Measurements from ENCODE around the gene ARHGEF39. TPM values are rescaled to one million over a fixed set of nuclear protein-coding genes. Genes with fewer than 3 reads are reported as not detected.

The ARHGEF39 gene
- polyA plus RNA-seq, 1 donor (not counting 4 experiments of a cell fraction or from before 2014, with no cell fraction given) = 2.4 TPM

DNA sequence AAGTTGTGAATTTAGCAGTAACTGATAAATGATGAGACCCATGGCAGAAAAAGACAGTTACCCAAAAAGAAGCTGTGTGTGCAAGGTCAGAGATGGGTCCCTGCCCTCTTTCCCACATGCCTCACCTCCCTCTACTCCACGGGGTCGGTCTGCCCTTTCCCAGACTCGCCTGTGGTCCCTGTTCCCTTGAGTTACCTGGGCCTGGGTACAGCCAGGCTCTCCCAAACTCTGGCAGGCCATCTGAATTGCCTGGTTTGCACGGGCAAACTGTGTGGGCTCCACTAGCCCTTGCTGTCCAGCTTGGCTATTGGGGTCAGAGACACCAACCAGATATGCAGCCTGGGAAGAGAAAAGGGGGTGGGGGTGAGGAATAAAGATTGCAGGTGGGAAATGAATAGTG is 43.2 kb upstream of the ARHGEF39 start:
- H3K4me2 ChIP-seq (ENCODE audit: control insufficient read depth, extremely low read depth, insufficient read depth, low read depth, low read length) = no peak overlapping the region
- H3K27ac ChIP-seq (ENCODE audit: control insufficient read depth, insufficient read depth, low read length) = no peak overlapping the region
- H3K4me3 ChIP-seq (ENCODE audit: control insufficient read depth in 2 of 3, extremely low read depth in 1 of 3, insufficient read depth in 2 of 3, low read depth in 1 of 3, low read length in 3 of 3) = no peak overlapping the region
- no peak for FAIRE-seq
- no peak overlapping the region for H2AFZ ChIP-seq (ENCODE audit: control insufficient read depth, low read length)
- peaks cover 3% of the 10 kb centered on the region for H4K20me1 ChIP-seq (ENCODE audit: control insufficient read depth, extremely low read depth, insufficient read depth, low read length)
- H3K9ac ChIP-seq (ENCODE audit: control insufficient read depth, extremely low read depth, insufficient read depth, low read length) = no peak overlapping the region
- no peaks in the 10 kb centered on the region for H3K4me1 ChIP-seq (ENCODE audit: control insufficient read depth, extremely low read depth, insufficient read depth, low read length)
- no peaks in the 10 kb centered on the region for H3K27me3 ChIP-seq (ENCODE audit: control insufficient read depth, extremely low read depth, insufficient read depth, low read length)
- H3K9me1 ChIP-seq (ENCODE audit: control insufficient read depth, extremely low read depth, insufficient read depth, low read length) = peaks cover 2% of the 10 kb centered on the region
- TF ChIP-seq EZH2 (IDR thresholded peaks at IDR 0.05; ENCODE audit: low read length) = no peak
- TF ChIP-seq, protein P1, sequence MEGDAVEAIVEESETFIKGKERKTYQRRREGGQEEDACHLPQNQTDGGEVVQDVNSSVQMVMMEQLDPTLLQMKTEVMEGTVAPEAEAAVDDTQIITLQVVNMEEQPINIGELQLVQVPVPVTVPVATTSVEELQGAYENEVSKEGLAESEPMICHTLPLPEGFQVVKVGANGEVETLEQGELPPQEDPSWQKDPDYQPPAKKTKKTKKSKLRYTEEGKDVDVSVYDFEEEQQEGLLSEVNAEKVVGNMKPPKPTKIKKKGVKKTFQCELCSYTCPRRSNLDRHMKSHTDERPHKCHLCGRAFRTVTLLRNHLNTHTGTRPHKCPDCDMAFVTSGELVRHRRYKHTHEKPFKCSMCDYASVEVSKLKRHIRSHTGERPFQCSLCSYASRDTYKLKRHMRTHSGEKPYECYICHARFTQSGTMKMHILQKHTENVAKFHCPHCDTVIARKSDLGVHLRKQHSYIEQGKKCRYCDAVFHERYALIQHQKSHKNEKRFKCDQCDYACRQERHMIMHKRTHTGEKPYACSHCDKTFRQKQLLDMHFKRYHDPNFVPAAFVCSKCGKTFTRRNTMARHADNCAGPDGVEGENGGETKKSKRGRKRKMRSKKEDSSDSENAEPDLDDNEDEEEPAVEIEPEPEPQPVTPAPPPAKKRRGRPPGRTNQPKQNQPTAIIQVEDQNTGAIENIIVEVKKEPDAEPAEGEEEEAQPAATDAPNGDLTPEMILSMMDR (optimal IDR thresholded peaks at IDR 0.05 in 1 of 3, IDR thresholded peaks at IDR 0.05 in 1 of 3, conservative IDR thresholded peaks at IDR 0.05 in 1 of 3; ENCODE audit: extremely low read depth in 1 of 3, insufficient read depth in 2 of 3, low read length in 3 of 3) = no peak
- H3K36me3 ChIP-seq (ENCODE audit: control insufficient read depth in 2 of 2, extremely low read depth in 1 of 2, insufficient read depth in 2 of 2, low read length in 2 of 2) = peaks cover 67 to 80% of the 10 kb centered on the region in 2 experiments
- no peaks in the 10 kb centered on the region for H3K9me3 ChIP-seq (ENCODE audit: control insufficient read depth, low read depth, low read length)
- no peaks in the 10 kb centered on the region for H3K79me2 ChIP-seq (ENCODE audit: control insufficient read depth, insufficient read depth, low read length)
- DNase-seq (ENCODE audit: low read depth, low spot score) = no peak
- dilution Hi-C loops (cut with MboI; ENCODE audit: extremely low pct_ligation_motif_present, low sequenced_read_pairs) = no loop called here

DNA sequence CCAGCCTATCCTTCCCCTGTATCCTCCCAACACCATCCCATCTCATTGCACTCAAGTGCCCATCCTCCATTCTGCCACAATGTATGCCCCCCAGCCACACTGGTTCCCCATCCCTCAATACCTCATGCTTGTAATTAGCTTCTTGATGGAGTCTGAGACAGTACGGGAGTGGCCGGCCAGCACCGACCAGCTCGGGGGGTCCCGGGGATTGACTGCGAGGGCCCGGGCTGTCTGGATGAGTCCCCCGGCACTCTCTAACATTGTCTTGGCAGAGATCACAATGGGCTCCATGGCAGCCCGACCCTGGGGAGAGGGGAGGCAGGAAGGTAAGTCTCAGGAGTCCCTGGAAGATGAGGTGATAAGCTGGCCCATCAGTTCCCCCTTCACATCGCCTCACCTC is 42.0 kb upstream of the ARHGEF39 start:
- no peaks in the 10 kb centered on the region for H3K79me2 ChIP-seq (ENCODE audit: control insufficient read depth, insufficient read depth, low read length)
- TF ChIP-seq, protein P1 (optimal IDR thresholded peaks at IDR 0.05 in 1 of 3, IDR thresholded peaks at IDR 0.05 in 1 of 3, conservative IDR thresholded peaks at IDR 0.05 in 1 of 3; ENCODE audit: extremely low read depth in 1 of 3, insufficient read depth in 2 of 3, low read length in 3 of 3) = no peak
- TF ChIP-seq EZH2 (IDR thresholded peaks at IDR 0.05; ENCODE audit: low read length) = no peak
- no peak overlapping the region for H3K9ac ChIP-seq (ENCODE audit: control insufficient read depth, extremely low read depth, insufficient read depth, low read length)
- no peak overlapping the region for H3K27ac ChIP-seq (ENCODE audit: control insufficient read depth, insufficient read depth, low read length)
- peaks cover 2% of the 10 kb centered on the region for H3K9me1 ChIP-seq (ENCODE audit: control insufficient read depth, extremely low read depth, insufficient read depth, low read length)
- no peak for DNase-seq (ENCODE audit: low read depth, low spot score)
- no peaks in the 10 kb centered on the region for H3K27me3 ChIP-seq (ENCODE audit: control insufficient read depth, extremely low read depth, insufficient read depth, low read length)
- peaks cover 62 to 79% of the 10 kb centered on the region in 2 experiments for H3K36me3 ChIP-seq (ENCODE audit: control insufficient read depth in 2 of 2, extremely low read depth in 1 of 2, insufficient read depth in 2 of 2, low read length in 2 of 2)
- no peak overlapping the region for H2AFZ ChIP-seq (ENCODE audit: control insufficient read depth, low read length)
- no peak overlapping the region for H3K4me3 ChIP-seq (ENCODE audit: control insufficient read depth in 2 of 3, extremely low read depth in 1 of 3, insufficient read depth in 2 of 3, low read depth in 1 of 3, low read length in 3 of 3)
- no peak overlapping the region for H3K4me2 ChIP-seq (ENCODE audit: control insufficient read depth, extremely low read depth, insufficient read depth, low read depth, low read length)
- dilution Hi-C loops (cut with MboI; ENCODE audit: extremely low pct_ligation_motif_present, low sequenced_read_pairs) = no loop called here
- peaks cover 3% of the 10 kb centered on the region for H4K20me1 ChIP-seq (ENCODE audit: control insufficient read depth, extremely low read depth, insufficient read depth, low read length)
- H3K4me1 ChIP-seq (ENCODE audit: control insufficient read depth, extremely low read depth, insufficient read depth, low read length) = no peaks in the 10 kb centered on the region
- no peak for FAIRE-seq
- no peaks in the 10 kb centered on the region for H3K9me3 ChIP-seq (ENCODE audit: control insufficient read depth, low read depth, low read length)
